ENCODE data around the gene BMPR2.

Gene BMPR2

DNA sequence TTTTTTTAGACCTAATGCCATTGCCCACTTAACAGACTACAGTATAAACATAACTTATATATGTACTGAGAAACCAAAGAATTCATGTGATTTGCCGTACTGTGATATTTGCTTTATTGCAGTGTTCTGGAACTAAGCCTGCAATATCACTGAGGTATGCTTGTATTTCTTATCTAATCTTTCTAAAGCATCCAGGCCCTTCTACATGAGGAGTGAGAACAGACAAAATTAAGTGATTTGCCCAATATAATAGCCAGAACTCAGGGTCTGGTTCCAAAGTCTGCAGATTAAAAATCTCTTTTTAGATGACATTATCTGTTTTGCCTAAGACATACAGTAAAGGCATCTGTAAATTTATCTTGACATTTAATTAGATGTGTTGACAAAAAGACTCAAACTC is 41.9 kb downstream of the BMPR2 start:
- Histone ChIP-seq H3K36me3 (replicated peaks) (no peaks in the 10 kb centered on the region), H3K27me3 (replicated peaks) (no peaks in the 10 kb centered on the region), H3K27ac (no peak overlapping the region), H3K4me3 (ENCODE audit: low read depth, low read length) (no peak overlapping the region)
- in situ Hi-C loops (cut with HindIII; ENCODE audit: low pct_ligation_motif_present, low sequenced_read_pairs) = no loop called here
- TF ChIP-seq, protein P1, sequence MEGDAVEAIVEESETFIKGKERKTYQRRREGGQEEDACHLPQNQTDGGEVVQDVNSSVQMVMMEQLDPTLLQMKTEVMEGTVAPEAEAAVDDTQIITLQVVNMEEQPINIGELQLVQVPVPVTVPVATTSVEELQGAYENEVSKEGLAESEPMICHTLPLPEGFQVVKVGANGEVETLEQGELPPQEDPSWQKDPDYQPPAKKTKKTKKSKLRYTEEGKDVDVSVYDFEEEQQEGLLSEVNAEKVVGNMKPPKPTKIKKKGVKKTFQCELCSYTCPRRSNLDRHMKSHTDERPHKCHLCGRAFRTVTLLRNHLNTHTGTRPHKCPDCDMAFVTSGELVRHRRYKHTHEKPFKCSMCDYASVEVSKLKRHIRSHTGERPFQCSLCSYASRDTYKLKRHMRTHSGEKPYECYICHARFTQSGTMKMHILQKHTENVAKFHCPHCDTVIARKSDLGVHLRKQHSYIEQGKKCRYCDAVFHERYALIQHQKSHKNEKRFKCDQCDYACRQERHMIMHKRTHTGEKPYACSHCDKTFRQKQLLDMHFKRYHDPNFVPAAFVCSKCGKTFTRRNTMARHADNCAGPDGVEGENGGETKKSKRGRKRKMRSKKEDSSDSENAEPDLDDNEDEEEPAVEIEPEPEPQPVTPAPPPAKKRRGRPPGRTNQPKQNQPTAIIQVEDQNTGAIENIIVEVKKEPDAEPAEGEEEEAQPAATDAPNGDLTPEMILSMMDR (IDR thresholded peaks at IDR 0.05; ENCODE audit: low read depth, low read length, missing control alignments) = no peak
- DNase-seq = no peak

GRCh38 chr2:202418511-202418910 is 42.4 kb downstream of the BMPR2 start:
- in situ Hi-C loops (cut with HindIII; ENCODE audit: low pct_ligation_motif_present, low sequenced_read_pairs) = no loop called here
- H3K27me3 ChIP-seq (replicated peaks) = no peaks in the 10 kb centered on the region
- H3K4me3 ChIP-seq (ENCODE audit: low read depth, low read length) = no peak overlapping the region
- TF ChIP-seq, protein P1 (IDR thresholded peaks at IDR 0.05; ENCODE audit: low read depth, low read length, missing control alignments) = no peak
- H3K36me3 ChIP-seq (replicated peaks) = no peaks in the 10 kb centered on the region
- no peak overlapping the region for H3K27ac ChIP-seq
- no peak for DNase-seq

DNA sequence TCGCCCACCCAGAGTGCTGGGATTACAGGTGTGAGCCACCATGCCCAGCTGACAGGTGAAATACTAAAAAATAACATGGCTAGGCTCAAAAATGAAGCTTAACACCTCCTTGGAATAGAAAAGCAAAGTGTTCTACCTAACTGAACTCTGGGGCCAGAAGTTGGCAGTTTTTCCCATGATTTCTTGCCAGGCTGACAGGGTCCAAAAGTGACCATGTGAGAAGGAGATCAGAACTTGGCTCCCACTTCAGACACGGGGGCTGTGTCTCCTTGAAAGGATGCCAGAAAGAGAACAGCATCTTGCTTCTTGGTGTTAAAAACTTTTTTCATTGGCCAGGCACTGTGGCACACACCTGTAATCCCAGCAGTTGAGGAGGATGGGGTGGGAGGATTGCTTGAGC is 47.0 kb downstream of the BMPR2 start:
- TF ChIP-seq, protein P1 (IDR thresholded peaks at IDR 0.05; ENCODE audit: low read depth, low read length, missing control alignments) = no peak

DNA sequence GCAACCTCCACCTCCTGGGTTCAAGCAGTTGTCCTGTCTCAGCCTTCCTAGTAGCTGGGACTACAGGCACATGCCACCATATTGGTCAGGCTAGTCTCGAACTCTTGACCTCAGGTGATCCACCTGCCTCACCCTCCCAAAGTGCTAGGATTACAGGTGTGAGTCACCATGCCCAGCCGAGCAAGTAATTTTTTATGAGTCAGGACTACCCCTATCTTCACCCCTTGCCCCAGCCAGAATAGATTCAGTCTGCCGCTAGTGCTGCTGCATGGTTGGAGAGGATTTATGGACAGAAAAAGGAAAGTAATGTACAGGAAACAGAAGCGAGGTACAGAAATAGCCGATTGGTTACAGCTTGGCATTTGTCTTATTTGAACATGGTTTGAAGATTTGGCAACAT is 48.9 kb downstream of the BMPR2 start:
- in situ Hi-C loops (cut with HindIII; ENCODE audit: low pct_ligation_motif_present, low sequenced_read_pairs) = no loop called here
- no peak for DNase-seq
- TF ChIP-seq, protein P1 (IDR thresholded peaks at IDR 0.05; ENCODE audit: low read depth, low read length, missing control alignments) = no peak
- Histone ChIP-seq H3K27ac (no peak overlapping the region), H3K4me3 (ENCODE audit: low read depth, low read length) (no peak overlapping the region), H3K36me3 (replicated peaks) (no peaks in the 10 kb centered on the region), H3K27me3 (replicated peaks) (no peaks in the 10 kb centered on the region)

More for the DNA sequence above, 47.0 kb downstream of the BMPR2 start:
- in situ Hi-C loops (cut with HindIII; ENCODE audit: low pct_ligation_motif_present, low sequenced_read_pairs) = no loop called here
- Histone ChIP-seq H3K27me3 (replicated peaks) (no peaks in the 10 kb centered on the region), H3K4me3 (ENCODE audit: low read depth, low read length) (no peak overlapping the region), H3K36me3 (replicated peaks) (no peaks in the 10 kb centered on the region), H3K27ac (no peak overlapping the region)
- DNase-seq = no peak

DNA sequence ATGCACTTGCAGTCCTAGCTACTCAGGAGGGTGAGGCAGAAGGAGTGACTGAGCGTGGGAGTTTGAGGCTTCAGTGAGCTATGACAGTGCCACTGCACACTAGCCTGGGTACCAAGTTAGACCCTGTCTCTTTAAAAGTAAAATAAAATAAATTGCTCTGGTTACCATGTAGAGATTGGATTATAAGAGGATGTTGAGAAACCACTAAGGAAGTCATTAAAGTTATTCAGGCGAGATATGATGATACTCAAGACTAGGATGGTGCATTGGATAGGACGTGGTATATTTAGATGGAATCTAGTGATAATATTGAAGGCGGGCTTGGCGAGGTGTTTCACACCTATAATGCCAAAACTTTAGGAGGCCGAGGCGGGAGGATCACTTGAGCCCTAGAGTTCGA is 50.6 kb downstream of the BMPR2 start:
- in situ Hi-C loops (cut with HindIII; ENCODE audit: low pct_ligation_motif_present, low sequenced_read_pairs) = no loop called here
- Histone ChIP-seq H3K27me3 (replicated peaks) (no peaks in the 10 kb centered on the region), H3K4me3 (ENCODE audit: low read depth, low read length) (no peak overlapping the region), H3K36me3 (replicated peaks) (no peaks in the 10 kb centered on the region), H3K27ac (no peak overlapping the region)
- no peak for DNase-seq
- TF ChIP-seq, protein P1 (IDR thresholded peaks at IDR 0.05; ENCODE audit: low read depth, low read length, missing control alignments) = no peak

- TF ChIP-seq, protein P1 (IDR thresholded peaks at IDR 0.05; ENCODE audit: low read depth, low read length, missing control alignments) = no peak
- Histone ChIP-seq H3K27me3 (replicated peaks) (no peaks in the 10 kb centered on the region), H3K36me3 (replicated peaks) (no peaks in the 10 kb centered on the region), H3K4me3 (ENCODE audit: low read depth, low read length) (no peak overlapping the region), H3K27ac (peak overlapping the region; percentile 25)
- no peak for DNase-seq
- in situ Hi-C loops (cut with HindIII; ENCODE audit: low pct_ligation_motif_present, low sequenced_read_pairs) = no loop called here
Observed at GRCh38 chr2:202429164-202429980, 53.2 kb downstream of the BMPR2 start.
